IPS-20b (cell line): ENCODE data around the gene LRBA.
"Not testable (repeated sequence)": the region's sequence is repeated elsewhere in the genome, so short reads cannot be mapped to it uniquely, and the experiment has no call there.

Experiments used
- H3K27ac ChIP-seq: one replicate; pipeline ENCODE4 v1.5.1; 2013; ENCODE audit warnings: low read length
- H3K27me3 ChIP-seq: 2 replicates; pipeline ENCODE4 v1.6.1; 2013; ENCODE audit warnings: mild to moderate bottlenecking, low read length, inconsistent platforms; ENCODE audit not compliant: insufficient read depth
- H3K36me3 ChIP-seq: 2 replicates; pipeline ENCODE4 v1.6.1; 2013; ENCODE audit warnings: low read depth, mild to moderate bottlenecking, inconsistent platforms, low read length, moderate library complexity; ENCODE audit not compliant: insufficient read depth
- H3K4me1 ChIP-seq: 2 replicates; pipeline ENCODE4 v1.6.1; 2013; ENCODE audit warnings: mild to moderate bottlenecking, control low read depth, inconsistent platforms, low read length, moderate library complexity; ENCODE audit not compliant: insufficient read depth
- H3K4me3 ChIP-seq: 2 replicates; pipeline ENCODE4 v1.5.1; 2013; ENCODE audit warnings: mild to moderate bottlenecking, low read length, inconsistent platforms
- H3K9ac ChIP-seq: 2 replicates; pipeline ENCODE4 v1.6.1; 2013; ENCODE audit warnings: low read depth, mild to moderate bottlenecking, inconsistent platforms, low read length, moderate library complexity
- H3K9me3 ChIP-seq: 2 replicates; pipeline ENCODE4 v1.6.1; 2013; ENCODE audit warnings: mild to moderate bottlenecking, low read depth, low read length, inconsistent platforms; ENCODE audit not compliant: insufficient read depth

The LRBA gene

GRCh38 chr4:150751648-150752047 is 263.4 kb downstream of the LRBA start:
- H3K27ac ChIP-seq: no peak overlapping the region
- no peak overlapping the region for H3K9ac ChIP-seq
- no peaks in the 10 kb centered on the region for H3K27me3 ChIP-seq
- no peaks in the 10 kb centered on the region for H3K36me3 ChIP-seq
- no peak overlapping the region for H3K4me3 ChIP-seq
- no peaks in the 10 kb centered on the region for H3K9me3 ChIP-seq
- no peaks in the 10 kb centered on the region for H3K4me1 ChIP-seq

DNA sequence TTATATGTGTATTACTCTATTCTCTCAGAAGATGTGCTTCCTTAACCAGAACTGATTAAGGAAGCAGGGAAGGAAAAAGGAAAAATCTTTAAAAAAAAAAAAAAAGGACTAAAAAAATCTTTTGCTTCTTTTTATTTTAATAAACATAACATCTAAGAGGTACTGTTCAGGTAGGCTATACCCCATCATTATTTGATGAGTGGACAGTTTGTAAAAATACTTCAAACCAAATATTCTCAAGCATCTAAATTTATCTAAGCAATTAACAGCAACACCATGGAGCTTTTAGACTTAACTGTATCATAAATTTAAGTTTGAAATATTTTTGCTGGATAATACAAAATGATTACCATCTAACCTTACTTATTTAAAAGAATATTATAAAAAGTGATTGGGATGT is 264.3 kb downstream of the LRBA start:
- Histone ChIP-seq H3K4me1 (no peaks in the 10 kb centered on the region), H3K36me3 (no peaks in the 10 kb centered on the region), H3K27ac (no peak overlapping the region), H3K4me3 (no peak overlapping the region), H3K9me3 (no peaks in the 10 kb centered on the region), H3K27me3 (no peaks in the 10 kb centered on the region), H3K9ac (no peak overlapping the region)

GRCh38 chr4:150746156-150746555 is 268.9 kb downstream of the LRBA start:
- no peaks in the 10 kb centered on the region for H3K36me3 ChIP-seq
- H3K27me3 ChIP-seq: no peaks in the 10 kb centered on the region
- no peak overlapping the region for H3K4me3 ChIP-seq
- H3K4me1 ChIP-seq: no peaks in the 10 kb centered on the region
- no peak overlapping the region for H3K9ac ChIP-seq
- no peak overlapping the region for H3K27ac ChIP-seq
- no peaks in the 10 kb centered on the region for H3K9me3 ChIP-seq

DNA sequence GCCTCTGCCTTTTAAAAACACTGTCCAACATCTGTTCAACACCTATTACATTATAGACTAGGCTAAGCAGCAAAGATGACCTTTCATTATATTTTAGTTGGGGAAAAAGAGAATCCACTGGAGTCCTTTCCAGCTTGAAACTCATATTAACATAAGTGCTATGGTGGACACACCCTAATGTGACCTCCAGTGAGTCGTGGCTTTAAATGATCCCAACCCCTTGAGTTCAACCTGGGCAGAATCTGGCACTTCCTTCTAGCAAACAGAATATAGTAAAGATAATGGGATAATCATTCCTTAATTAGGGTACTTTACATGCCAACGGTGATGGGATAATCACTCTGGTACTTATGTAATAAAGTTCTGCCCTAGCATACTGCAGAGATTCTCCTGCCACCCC is 270.5 kb downstream of the LRBA start:
- Histone ChIP-seq H3K9me3 (no peaks in the 10 kb centered on the region), H3K4me3 (no peak overlapping the region), H3K27ac (no peak overlapping the region), H3K9ac (no peak overlapping the region), H3K4me1 (no peaks in the 10 kb centered on the region), H3K36me3 (no peaks in the 10 kb centered on the region), H3K27me3 (no peaks in the 10 kb centered on the region)

GRCh38 chr4:150743564-150744342 is 271.3 kb downstream of the LRBA start:
- Histone ChIP-seq H3K27me3 (no peaks in the 10 kb centered on the region), H3K36me3 (no peaks in the 10 kb centered on the region), H3K27ac (no peak overlapping the region), H3K9ac (no peak overlapping the region), H3K4me1 (no peaks in the 10 kb centered on the region), H3K9me3 (no peaks in the 10 kb centered on the region), H3K4me3 (no peak overlapping the region)

DNA sequence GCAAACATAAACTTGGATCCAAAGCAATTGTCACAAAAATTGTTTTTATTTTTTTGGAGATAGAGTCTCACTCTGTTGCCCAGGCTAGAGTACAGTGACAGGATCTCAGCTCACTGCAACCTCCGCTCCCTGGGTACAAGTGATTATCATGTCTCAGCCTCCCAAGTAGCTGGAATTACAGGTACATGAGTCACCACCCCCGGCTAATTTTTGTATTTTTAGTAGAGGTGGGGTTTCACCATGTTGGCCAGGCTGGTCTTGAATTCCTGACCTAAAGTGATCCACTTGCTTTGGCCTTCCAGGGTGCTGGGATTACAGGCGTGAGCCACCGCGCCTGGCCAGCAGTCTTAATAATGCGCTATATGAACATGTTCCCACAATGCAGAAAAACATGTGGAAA is 272.2 kb downstream of the LRBA start:
- not testable (repeated sequence) for H3K36me3 ChIP-seq, H3K9me3 ChIP-seq, H3K27me3 ChIP-seq, H3K4me3 ChIP-seq, H3K27ac ChIP-seq, H3K4me1 ChIP-seq, H3K9ac ChIP-seq

DNA sequence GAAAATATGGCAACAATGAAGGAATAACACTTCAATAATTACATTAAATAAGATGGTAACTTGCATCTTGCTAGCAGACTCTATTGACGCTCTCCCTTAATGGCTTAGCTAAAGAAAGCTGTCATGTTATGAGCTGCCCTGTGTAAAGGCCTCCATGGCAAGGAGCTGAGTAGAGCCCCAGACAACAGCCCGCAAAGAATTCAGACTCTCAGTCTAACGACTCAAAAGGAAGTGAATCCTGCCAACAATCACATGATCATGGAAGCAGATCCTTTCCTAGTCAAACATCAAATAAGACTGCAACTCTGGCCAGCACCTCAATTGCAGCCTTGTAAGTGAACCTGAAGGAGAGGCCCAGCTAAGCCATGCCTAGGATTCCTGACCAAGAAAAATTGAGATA is 275.5 kb downstream of the LRBA start:
- Histone ChIP-seq H3K9me3 (no peaks in the 10 kb centered on the region), H3K4me3 (no peak overlapping the region), H3K9ac (no peak overlapping the region), H3K4me1 (no peaks in the 10 kb centered on the region), H3K36me3 (peaks cover 4% of the 10 kb centered on the region; the same call in 1 of the 2 replicates), H3K27me3 (no peaks in the 10 kb centered on the region), H3K27ac (no peak overlapping the region)

GRCh38 chr4:150725957-150726523 is 289.0 kb downstream of the LRBA start:
- H3K4me3 ChIP-seq: no peak overlapping the region
- no peaks in the 10 kb centered on the region for H3K4me1 ChIP-seq
- H3K27ac ChIP-seq: no peak overlapping the region
- no peaks in the 10 kb centered on the region for H3K27me3 ChIP-seq
- peaks cover 2% of the 10 kb centered on the region; the same call in 1 of the 2 replicates for H3K36me3 ChIP-seq
- no peaks in the 10 kb centered on the region for H3K9me3 ChIP-seq
- H3K9ac ChIP-seq: no peak overlapping the region

DNA sequence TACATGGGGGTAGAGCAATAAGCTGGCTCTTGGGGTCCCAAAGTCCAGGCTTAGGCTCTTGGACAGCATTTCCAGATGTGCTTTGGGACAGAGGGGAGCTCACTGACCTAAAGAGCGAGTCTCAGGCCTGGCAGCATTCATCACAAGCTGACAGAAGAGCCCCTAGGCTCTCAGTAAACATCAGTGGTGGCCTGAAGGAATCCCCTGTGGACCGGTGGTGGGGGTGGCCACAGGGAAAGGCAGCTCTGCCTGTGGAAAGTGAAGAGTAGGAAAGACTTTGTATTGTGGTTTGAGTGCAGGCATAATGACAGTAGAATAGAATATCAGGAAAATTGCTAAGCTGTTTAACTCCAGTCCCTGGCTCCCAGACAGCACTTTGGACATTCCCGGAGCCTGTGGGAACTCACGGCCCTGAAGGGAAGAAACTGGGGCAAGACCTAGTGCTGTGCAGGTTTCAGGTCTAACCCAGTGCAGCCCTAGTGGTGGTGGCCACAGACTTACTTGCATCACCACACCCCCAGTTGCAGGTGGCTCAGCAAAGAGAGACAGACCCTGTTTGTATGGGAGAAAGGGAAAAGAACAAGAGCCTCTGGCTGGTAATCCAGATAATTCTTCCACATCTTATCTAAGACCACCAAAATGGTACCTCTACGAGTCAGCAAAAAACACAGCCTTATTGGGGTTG is 291.2 kb downstream of the LRBA start:
- Histone ChIP-seq H3K9ac (no peak overlapping the region), H3K27me3 (no peaks in the 10 kb centered on the region), H3K4me1 (no peaks in the 10 kb centered on the region), H3K27ac (no peak overlapping the region), H3K4me3 (no peak overlapping the region), H3K9me3 (no peaks in the 10 kb centered on the region), H3K36me3 (no peaks in the 10 kb centered on the region)

DNA sequence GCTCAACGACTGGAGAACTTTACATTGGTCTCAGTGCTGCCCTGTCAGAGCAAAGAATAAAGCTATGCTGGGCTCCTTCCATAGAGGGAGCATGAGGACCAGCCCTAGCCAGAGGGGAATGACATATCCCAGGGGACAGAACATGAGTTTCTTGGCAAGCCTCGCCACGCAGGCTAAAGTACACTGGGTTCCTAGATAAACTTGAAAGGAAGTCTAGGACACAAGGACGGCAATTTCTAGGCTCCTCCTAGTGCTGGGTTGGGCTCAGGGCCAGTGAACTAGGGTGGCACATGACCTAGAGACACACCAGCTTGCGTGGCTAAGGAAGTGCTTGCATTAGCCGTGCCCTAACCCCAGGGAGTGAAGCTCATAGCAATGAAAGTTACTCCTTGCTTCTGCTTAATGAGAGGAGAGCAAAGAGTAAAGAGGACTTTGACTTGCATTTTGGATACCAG is 292.1 kb downstream of the LRBA start:
- Histone ChIP-seq H3K27ac (no peak overlapping the region), H3K4me3 (no peak overlapping the region), H3K27me3 (no peaks in the 10 kb centered on the region)

GRCh38 chr4:150720973-150721518 is 294.0 kb downstream of the LRBA start:
- no peaks in the 10 kb centered on the region for H3K4me1 ChIP-seq
- H3K9me3 ChIP-seq: no peaks in the 10 kb centered on the region
- no peaks in the 10 kb centered on the region for H3K36me3 ChIP-seq
- no peak overlapping the region for H3K4me3 ChIP-seq
- H3K27me3 ChIP-seq: no peaks in the 10 kb centered on the region
- no peak overlapping the region for H3K27ac ChIP-seq
- no peak overlapping the region for H3K9ac ChIP-seq

More for the DNA sequence above, 292.1 kb downstream of the LRBA start:
- H3K9me3 ChIP-seq: no peaks in the 10 kb centered on the region
- H3K36me3 ChIP-seq: no peaks in the 10 kb centered on the region
- no peak overlapping the region for H3K9ac ChIP-seq
- H3K4me1 ChIP-seq: no peaks in the 10 kb centered on the region
